NCI-H1417 (cell line): ENCODE measurements around the gene MYRF.

Experiments used
- DNase-seq, 3 experiments: peaks; one replicate each; lab custom pipeline; 2025; lab: John Stamatoyannopoulos, UW

The MYRF gene

GRCh38 chr11:61760946-61761345 is 8.5 kb downstream of the MYRF start:
- no peak for DNase-seq

GRCh38 chr11:61761440-61762222 is 9.2 kb downstream of the MYRF start:
- no peak for DNase-seq

- DNase-seq: no peak
These were observed 9.8 kb downstream of the MYRF start for GRCh38 chr11:61762223-61762615.

- DNase-seq: no peak
These were observed 10.4 kb downstream of the MYRF start for GRCh38 chr11:61762798-61763197.

- no peak for DNase-seq
These were observed 11.6 kb downstream of the MYRF start for GRCh38 chr11:61763930-61764605.

- DNase-seq: no peak
These were observed 12.3 kb downstream of the MYRF start for GRCh38 chr11:61764606-61765260.

GRCh38 chr11:61765550-61766253 is 13.3 kb downstream of the MYRF start:
- no peak for DNase-seq

- DNase-seq: peak in 1 of 3 experiments; percentile 21
These were observed 14.0 kb downstream of the MYRF start for GRCh38 chr11:61766353-61766841.

GRCh38 chr11:61768376-61769076 is 16.1 kb downstream of the MYRF start:
- no peak for DNase-seq

- DNase-seq: no peak
These were observed 16.9 kb downstream of the MYRF start for GRCh38 chr11:61769169-61769920.

GRCh38 chr11:61769946-61770683 is 17.7 kb downstream of the MYRF start:
- DNase-seq: no peak

- DNase-seq: no peak
These were observed 18.9 kb downstream of the MYRF start for GRCh38 chr11:61771195-61771894.

GRCh38 chr11:61771985-61772455 is 19.6 kb downstream of the MYRF start:
- DNase-seq: no peak

GRCh38 chr11:61773356-61773755 is 20.9 kb downstream of the MYRF start:
- DNase-seq: no peak

GRCh38 chr11:61773809-61774208 is 21.4 kb downstream of the MYRF start:
- no peak for DNase-seq

- DNase-seq: no peak
These were observed 22.0 kb downstream of the MYRF start for GRCh38 chr11:61774411-61774810.

- DNase-seq: no peak
These were observed 22.7 kb downstream of the MYRF start for GRCh38 chr11:61775106-61775505.

- no peak for DNase-seq
These were observed 23.4 kb downstream of the MYRF start for GRCh38 chr11:61775606-61776554.
